Measurements from ENCODE around the gene BHLHA15.

GRCh38 chr7:98189559-98189958, 21.7 kb upstream of the BHLHA15 start:
- TF ChIP-seq TAF1 (IDR thresholded peaks at IDR 0.05; ENCODE audit: borderline replicate concordance, insufficient read depth, low read length) (no peak), FOXP2 (optimal IDR thresholded peaks at IDR 0.05; ENCODE audit: borderline replicate concordance, extremely low read depth, extremely low read length, insufficient read depth) (no peak), SIN3A (IDR thresholded peaks at IDR 0.05; ENCODE audit: borderline replicate concordance, insufficient read depth, low read length) (no peak), POLR2AphosphoS5 (IDR thresholded peaks at IDR 0.05; ENCODE audit: low read depth, low read length) (no peak)
